Ascending aorta (tissue), 2 donors: ENCODE results near the gene FPR1. TPM values are rescaled to one million over a fixed set of nuclear protein-coding genes. Genes with fewer than 3 reads are reported as not detected.

ENCODE experiments used
- DNase-seq, 2 donors: peaks; one replicate each; pipeline ENCODE4 v3.0.0-alpha.2; 2019; ENCODE audit warnings: low spot score in 2 of 2
- H3K27ac ChIP-seq, 2 donors: fragments of 200-600 bp; sonication (generic); one replicate each; pipeline ENCODE4 v1.5.1; 2016 to 2017; ENCODE audit warnings: mild to moderate bottlenecking in 1 of 2
- H3K27me3 ChIP-seq: fragments of 200-600 bp; sonication (generic); one replicate; pipeline ENCODE4 v1.5.1; 2017
- H3K36me3 ChIP-seq, 2 donors: fragments of 200-600 bp; sonication (generic); one replicate each; pipeline ENCODE4 v1.5.1; 2016
- H3K4me1 ChIP-seq, 2 donors: fragments of 200-600 bp; sonication (generic); one replicate each; pipeline ENCODE4 v1.5.1; 2016 to 2017; ENCODE audit warnings: mild to moderate bottlenecking in 1 of 2
- H3K4me3 ChIP-seq, 2 donors: fragments of 200-600 bp; sonication (generic); one replicate each; pipeline ENCODE4 v1.5.1; 2016 to 2017; ENCODE audit warnings: mild to moderate bottlenecking in 1 of 2
- H3K9me3 ChIP-seq, 2 donors: fragments of 200-600 bp; sonication (generic); one replicate each; pipeline ENCODE4 v1.5.1; 2016
- CTCF ChIP-seq, 3 experiments: fragments of 200-600 bp in 2 of 3; fragments of 450-650 bp in 1 of 3; sonication (generic) in 2 of 3; IDR thresholded peaks; one replicate each; pipeline ENCODE4 v1.5.1; 2016 to 2019; ENCODE audit warnings: antibody characterized with exemption in 3 of 3, mild to moderate bottlenecking in 1 of 3, moderate library complexity in 1 of 3
- intact Hi-C: fragments of 100-400 bp; cut with DNase I; formaldehyde crosslinking; loops from one replicate; pipeline ENCODE4 v1.15.1; 2023
- total RNA-seq: library from RNA; depleted of rRNA; stranded (reverse); fragments of >200 nt; gene quantifications from one replicate; pipeline ENCODE4 v1.1.0, GENCODE V29; 2016

The FPR1 gene
- total RNA-seq, 1 donor from 2014 or later = 7.9 TPM

GRCh38 chr19:51733742-51734522 lies 17.7 kb downstream of the FPR1 start:
- H3K27ac ChIP-seq = no peak overlapping the region
- no peak for DNase-seq
- no peaks in the 10 kb centered on the region for H3K9me3 ChIP-seq
- no peak for TF ChIP-seq CTCF (IDR thresholded peaks at IDR 0.05)
- H3K27me3 ChIP-seq = no peaks in the 10 kb centered on the region
- H3K4me1 ChIP-seq = no peaks in the 10 kb centered on the region
- intact Hi-C loops = no loop called here
- H3K36me3 ChIP-seq = no peaks in the 10 kb centered on the region
- H3K4me3 ChIP-seq = no peak overlapping the region

- no peak for DNase-seq
- H3K36me3 ChIP-seq = no peaks in the 10 kb centered on the region
- no peaks in the 10 kb centered on the region for H3K4me1 ChIP-seq
- no peaks in the 10 kb centered on the region for H3K9me3 ChIP-seq
- H3K27ac ChIP-seq = no peak overlapping the region
- no peak overlapping the region for H3K4me3 ChIP-seq
- H3K27me3 ChIP-seq = no peaks in the 10 kb centered on the region
- intact Hi-C loops = no loop called here
- TF ChIP-seq CTCF (IDR thresholded peaks at IDR 0.05) = no peak
These were observed 21.9 kb downstream of the FPR1 start for GRCh38 chr19:51729781-51730180.

DNA sequence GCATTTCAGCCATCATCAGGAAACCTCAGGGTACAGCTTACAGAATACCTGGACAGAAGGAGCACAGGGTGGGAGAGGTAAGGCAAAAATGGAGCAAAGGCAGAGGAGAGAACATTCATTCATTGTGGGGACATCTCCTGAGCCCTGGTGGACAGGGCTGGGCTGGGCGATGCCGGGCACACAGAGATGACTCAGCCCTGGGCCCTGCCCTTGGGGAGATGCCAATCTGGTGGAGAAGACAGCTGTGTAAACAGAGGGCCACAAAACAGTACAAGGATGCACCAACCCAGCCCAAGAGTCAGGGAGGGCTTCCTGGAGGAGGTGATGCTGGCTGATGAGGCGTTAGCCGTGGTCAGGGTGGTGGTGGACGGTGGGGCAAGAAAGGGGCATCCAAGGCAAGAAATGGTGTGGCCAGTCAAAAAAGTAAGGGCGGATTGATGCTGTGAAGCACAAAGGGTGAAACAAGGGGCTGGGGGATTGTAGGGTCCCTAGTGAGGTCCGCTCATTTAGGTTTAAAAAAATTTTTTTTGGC lies 24.3 kb downstream of the FPR1 start:
- no peaks in the 10 kb centered on the region for H3K9me3 ChIP-seq
- no peak for TF ChIP-seq CTCF (IDR thresholded peaks at IDR 0.05)

GRCh38 chr19:51726049-51726448 lies 25.6 kb downstream of the FPR1 start:
- TF ChIP-seq CTCF (IDR thresholded peaks at IDR 0.05) = no peak
- no peaks in the 10 kb centered on the region for H3K36me3 ChIP-seq
- intact Hi-C loops = no loop called here
- DNase-seq = peak in 1 of 2 donors; percentile 77
- no peak overlapping the region for H3K4me3 ChIP-seq
- no peak overlapping the region for H3K27ac ChIP-seq
- no peaks in the 10 kb centered on the region for H3K4me1 ChIP-seq
- no peaks in the 10 kb centered on the region for H3K27me3 ChIP-seq
- H3K9me3 ChIP-seq = no peaks in the 10 kb centered on the region

More for the DNA sequence above, 24.3 kb downstream of the FPR1 start:
- Histone ChIP-seq H3K27ac (no peak overlapping the region), H3K4me1 (no peaks in the 10 kb centered on the region), H3K4me3 (no peak overlapping the region), H3K36me3 (no peaks in the 10 kb centered on the region), H3K27me3 (no peaks in the 10 kb centered on the region)
- no peak for DNase-seq
- intact Hi-C loops = no loop called here

DNA sequence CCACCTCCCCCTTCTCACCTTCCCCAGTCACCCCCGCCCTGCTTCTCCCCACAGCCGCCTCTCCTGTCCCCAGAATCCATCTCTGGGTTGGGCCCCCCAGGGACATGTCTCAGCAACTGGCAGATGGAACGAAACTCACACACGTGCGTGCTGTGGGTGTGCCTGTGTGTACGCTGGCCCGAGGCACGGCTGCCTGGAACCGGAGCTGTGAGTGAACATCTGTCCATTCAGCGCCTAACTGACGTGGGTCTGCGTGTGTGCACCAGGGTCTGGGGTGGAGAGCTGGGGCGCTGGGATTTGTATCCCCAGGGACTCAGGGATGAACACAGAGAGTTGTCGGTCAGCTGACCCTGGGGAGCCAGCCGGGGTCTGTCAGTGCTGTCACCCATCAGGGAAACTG lies 27.1 kb downstream of the FPR1 start:
- Histone ChIP-seq H3K4me1 (peaks cover 0 to 1% of the 10 kb centered on the region in 2 donors), H3K4me3 (no peak overlapping the region), H3K36me3 (no peaks in the 10 kb centered on the region), H3K27ac (no peak overlapping the region), H3K9me3 (no peaks in the 10 kb centered on the region), H3K27me3 (no peaks in the 10 kb centered on the region)
- intact Hi-C loops = no loop called here
- DNase-seq = no peak
- no peak for TF ChIP-seq CTCF (IDR thresholded peaks at IDR 0.05)
